IMR-90 (cell line): ENCODE results near the gene IGF1R. TPM values are rescaled to one million over a fixed set of nuclear protein-coding genes. Genes with fewer than 3 reads are reported as not detected.

ENCODE experiments used
- ATAC-seq: fragments of 200-7000 bp; cut with Tn5 transposase; 2 replicates; pipeline ENCODE4 v1.9.1; 2020; ENCODE audit warnings: low read depth, mild to moderate bottlenecking, moderate library complexity
- BruUV-seq: library from RNA; stranded (reverse); fragments of 400-500 nt; replicated peaks from 2 replicates; lab custom pipeline; 2021; lab: Mats Ljungman, UMichigan
- CTCF ChIA-PET: fragments of 300-600 bp; formaldehyde crosslinking; extraction: SDS; loops from one replicate; lab custom pipeline; 2021; ENCODE audit warnings: antibody characterized with exemption; lab: Yijun Ruan, JAX
- POLR2A ChIA-PET: fragments of 300-600 bp; sonication (Branson Sonifier 250); formaldehyde crosslinking; loops from one replicate; lab custom pipeline; 2022; ENCODE audit warnings: antibody characterized with exemption; ENCODE audit not compliant: unreplicated experiment; lab: Charles Lee
- DNase-seq: peaks from one replicate; pipeline ENCODE4 v3.0.0; 2013
- H2AFZ ChIP-seq: replicated peaks from 2 replicates; pipeline ENCODE3; 2013; ENCODE audit warnings: low read length, mild to moderate bottlenecking; ENCODE audit not compliant: poor library complexity
- H2AK5ac ChIP-seq: 2 replicates; pipeline ENCODE4 v1.6.1; 2013; ENCODE audit warnings: low read depth, low read length, inconsistent platforms
- H2AK9ac ChIP-seq: replicated peaks from 2 replicates; pipeline ENCODE3; 2013; ENCODE audit warnings: mild to moderate bottlenecking, low read depth, low read length, moderate library complexity; ENCODE audit not compliant: poor library complexity
- H2BK120ac ChIP-seq: 2 replicates; pipeline ENCODE4 v1.6.1; 2013; ENCODE audit warnings: low read depth, low read length, inconsistent platforms
- H2BK15ac ChIP-seq: 3 replicates; pipeline ENCODE4 v1.6.1; 2013; ENCODE audit warnings: low read depth, low read length, inconsistent platforms
- H2BK20ac ChIP-seq: 2 replicates; pipeline ENCODE4 v1.6.1; 2013; ENCODE audit warnings: low read depth, mild to moderate bottlenecking, inconsistent platforms, low read length, moderate library complexity
- H2BK5ac ChIP-seq: 2 replicates; pipeline ENCODE4 v1.6.1; 2013; ENCODE audit warnings: mild to moderate bottlenecking, low read depth, low read length, inconsistent platforms; ENCODE audit not compliant: poor library complexity, severe bottlenecking
- H3K14ac ChIP-seq: replicated peaks from 2 replicates; pipeline ENCODE4 v1.6.1; 2013; ENCODE audit warnings: low read depth, low read length, inconsistent platforms
- H3K18ac ChIP-seq: 2 replicates; pipeline ENCODE4 v1.6.1; 2013; ENCODE audit warnings: low read depth, low read length, control low read depth
- H3K23ac ChIP-seq: 2 replicates; pipeline ENCODE4 v1.6.1; 2013; ENCODE audit warnings: low read depth, low read length, inconsistent platforms
- H3K27ac ChIP-seq: 2 replicates; pipeline ENCODE4 v1.5.1; 2013; ENCODE audit warnings: mild to moderate bottlenecking, control low read depth, low read length; ENCODE audit not compliant: insufficient read depth
- H3K27me3 ChIP-seq: 2 replicates; pipeline ENCODE4 v1.6.1; 2013; ENCODE audit warnings: low read length; ENCODE audit not compliant: control insufficient read depth, insufficient read depth
- H3K36me3 ChIP-seq: 2 replicates; pipeline ENCODE4 v1.6.1; 2013; ENCODE audit warnings: low read length, mixed read lengths; ENCODE audit not compliant: control insufficient read depth, insufficient read depth
- H3K4ac ChIP-seq: 2 replicates; pipeline ENCODE4 v1.6.1; 2013; ENCODE audit warnings: low read depth, low read length, inconsistent platforms
- H3K4me1 ChIP-seq: 2 replicates; pipeline ENCODE4 v1.6.1; 2013; ENCODE audit warnings: low read length, mixed read lengths; ENCODE audit not compliant: control insufficient read depth, insufficient read depth
- H3K4me2 ChIP-seq: 2 replicates; pipeline ENCODE4 v1.6.1; 2013; ENCODE audit warnings: low read depth, mild to moderate bottlenecking, control low read depth, low read length, moderate library complexity
- H3K4me3 ChIP-seq: 2 replicates; pipeline ENCODE4 v1.5.1; 2013; ENCODE audit warnings: low read depth, mild to moderate bottlenecking, control low read depth, low read length, moderate library complexity; ENCODE audit not compliant: insufficient read depth
- H3K56ac ChIP-seq: 2 replicates; pipeline ENCODE4 v1.6.1; 2013; ENCODE audit warnings: low read length, inconsistent platforms; ENCODE audit not compliant: insufficient read depth; ENCODE audit errors: extremely low read depth
- H3K79me1 ChIP-seq, 2 experiments: 2 replicates each; pipeline ENCODE4 v1.6.1; 2013; ENCODE audit warnings: low read length in 2 of 2, inconsistent platforms in 1 of 2, low read depth in 1 of 2
- H3K9ac ChIP-seq: 2 replicates; pipeline ENCODE4 v1.6.1; 2013; ENCODE audit warnings: low read depth, low read length, control low read depth
- H3K9me1 ChIP-seq: 2 replicates; pipeline ENCODE4 v1.6.1; 2013; ENCODE audit warnings: low read length, inconsistent platforms; ENCODE audit not compliant: insufficient read depth
- H3K9me3 ChIP-seq: 2 replicates; pipeline ENCODE4 v1.6.1; 2013; ENCODE audit warnings: low read length; ENCODE audit not compliant: control insufficient read depth, insufficient read depth
- H4K20me1 ChIP-seq: 2 replicates; pipeline ENCODE4 v1.6.1; 2013; ENCODE audit warnings: low read length, inconsistent platforms; ENCODE audit not compliant: insufficient read depth
- H4K5ac ChIP-seq: 2 replicates; pipeline ENCODE4 v1.6.1; 2013; ENCODE audit warnings: mild to moderate bottlenecking, low read depth, low read length, control low read depth
- H4K8ac ChIP-seq, 2 experiments: 2 replicates each; pipeline ENCODE4 v1.6.1; 2013; ENCODE audit warnings: low read depth in 2 of 2, low read length in 2 of 2, control low read depth in 1 of 2, inconsistent platforms in 1 of 2
- H4K91ac ChIP-seq: 2 replicates; pipeline ENCODE4 v1.6.1; 2013; ENCODE audit warnings: low read depth, low read length, inconsistent platforms; ENCODE audit not compliant: insufficient read depth
- BHLHE40 ChIP-seq: fragments of 150-350 bp; IDR thresholded peaks from 2 replicates; pipeline ENCODE4 v1.6.1; 2016; ENCODE audit warnings: mild to moderate bottlenecking, low read depth, low read length
- CEBPB ChIP-seq: IDR thresholded peaks from 2 replicates; pipeline ENCODE4 v1.6.1; 2012; ENCODE audit warnings: low read depth, low read length, improper control_type of control experiment
- CHD1 ChIP-seq: IDR thresholded peaks from 2 replicates; pipeline ENCODE4 v1.6.1; 2012; ENCODE audit warnings: low read depth, low read length, improper control_type of control experiment
- MAFK ChIP-seq: IDR thresholded peaks from 2 replicates; pipeline ENCODE4 v1.6.1; 2012; ENCODE audit warnings: low read depth, low read length, improper control_type of control experiment
- POLR2A ChIP-seq: IDR thresholded peaks from 2 replicates; pipeline ENCODE4 v1.6.1; 2012; ENCODE audit warnings: mild to moderate bottlenecking, low read depth, low read length
- RCOR1 ChIP-seq: IDR thresholded peaks from 2 replicates; pipeline ENCODE4 v1.6.1; 2012; ENCODE audit warnings: mild to moderate bottlenecking, low read length, improper control_type of control experiment; ENCODE audit not compliant: insufficient replicate concordance
- RFX5 ChIP-seq: IDR thresholded peaks from 2 replicates; pipeline ENCODE4 v1.8.0; 2012; ENCODE audit warnings: low read depth, mild to moderate bottlenecking, low read length, moderate library complexity
- SMC3 ChIP-seq: fragments of 150-350 bp; IDR thresholded peaks from 2 replicates; pipeline ENCODE4 v1.6.1; 2016; ENCODE audit warnings: low read depth, mild to moderate bottlenecking, antibody characterized with exemption, low read length, moderate library complexity
- WGBS, 2 experiments: methylation state at CpG; one replicate each; pipeline versions ENCODE4 v1.1.5 to v1.1.7; 2013; ENCODE audit warnings: missing lambda C conversion rate in 2 of 2; ENCODE audit not compliant: insufficient read length in 1 of 2; ENCODE audit errors: extremely low coverage in 2 of 2; 5-methylcytosine and 5-hydroxymethylcytosine counted together
- dilution Hi-C: fragments of 300-500 bp; cut with HindIII; formaldehyde crosslinking; loops from one replicate; pipeline ENCODE4 v1.14.3; 2018; ENCODE audit warnings: low sequenced_read_pairs; ENCODE audit not compliant: unreplicated experiment
- in situ Hi-C: fragments of 300-500 bp; cut with MboI; formaldehyde crosslinking; loops from 3 replicates; pipeline ENCODE4 v1.14.3; 2019; ENCODE audit warnings: low sequenced_read_pairs, inconsistent platforms, mixed read lengths
- intact Hi-C: fragments of 100-400 bp; cut with micrococcal nuclease; formaldehyde crosslinking; loops from 2 replicates; pipeline ENCODE4 v1.10.0; 2022
- polyA plus RNA-seq, 3 experiments: library from polyadenylated mRNA; depleted of rRNA; stranded (reverse); fragments of >200 nt; gene quantifications; 2 replicates each; pipeline ENCODE4 v1.2.3, GENCODE V29; 2012; ENCODE audit warnings: low replicate concordance in 1 of 3
- total RNA-seq: library from RNA; depleted of rRNA; stranded (reverse); fragments of >200 nt; gene quantifications from 2 replicates; pipeline ENCODE4 v1.2.3, GENCODE V29; 2012
- TF ChIP-seq, protein P1 (sequence below): conservative IDR thresholded peaks from 2 replicates; pipeline ENCODE4 v1.5.1; 2012; ENCODE audit warnings: mild to moderate bottlenecking, low read depth, low read length, improper control_type of control experiment
- TF ChIP-seq, protein P2 (sequence below): fragments of 150-350 bp; IDR thresholded peaks from 2 replicates; pipeline ENCODE4 v1.6.1; 2017; ENCODE audit warnings: mild to moderate bottlenecking, antibody characterized with exemption, low read length, low read depth

The IGF1R gene
- total and polyA plus RNA-seq, 2 of the 4 experiments (the other 2 are of a cell fraction) = 24.0 to 24.9 TPM

GRCh38 chr15:98774756-98775497 is 126.6 kb downstream of the IGF1R start:
- 71% methylated on average over 1 of the region's 10 CpGs; no CpG with 5 or more reads in 1 of the 2 experiments for WGBS, 2 experiments
- DNase-seq (peak; percentile 52), ATAC-seq (no peak)
- in situ Hi-C loops = loop anchor here (25.0 kb wide), 1 partner anchor 137 kb away; no protein-coding TSS in a partner anchor
- no peak overlapping the region for H3K14ac ChIP-seq
- H3K56ac ChIP-seq = no peak overlapping the region
- no peak overlapping the region for H2AK5ac ChIP-seq
- no peak overlapping the region for H3K27ac ChIP-seq
- no peak overlapping the region for H4K5ac ChIP-seq
- no peaks in the 10 kb centered on the region for H3K9me3 ChIP-seq
- intact Hi-C loops = loop anchor here (5.0 to 10.0 kb wide), 4 partner anchors 127 to 330 kb away; no protein-coding TSS in a partner anchor
- no peak overlapping the region for H2BK15ac ChIP-seq
- dilution Hi-C loops = no loop called here
- H3K9ac ChIP-seq = no peak overlapping the region
- no peak overlapping the region for H3K18ac ChIP-seq
- peaks cover 85% of the 10 kb centered on the region for H4K20me1 ChIP-seq
- TF ChIP-seq CEBPB (no peak; the same call in 1 of the 2 replicates), SMC3 (no peak), RFX5 (no peak), CHD1 (no peak), POLR2A (no peak), BHLHE40 (no peak), MAFK (no peak), RCOR1 (no peak)
- TF ChIP-seq, protein P1, sequence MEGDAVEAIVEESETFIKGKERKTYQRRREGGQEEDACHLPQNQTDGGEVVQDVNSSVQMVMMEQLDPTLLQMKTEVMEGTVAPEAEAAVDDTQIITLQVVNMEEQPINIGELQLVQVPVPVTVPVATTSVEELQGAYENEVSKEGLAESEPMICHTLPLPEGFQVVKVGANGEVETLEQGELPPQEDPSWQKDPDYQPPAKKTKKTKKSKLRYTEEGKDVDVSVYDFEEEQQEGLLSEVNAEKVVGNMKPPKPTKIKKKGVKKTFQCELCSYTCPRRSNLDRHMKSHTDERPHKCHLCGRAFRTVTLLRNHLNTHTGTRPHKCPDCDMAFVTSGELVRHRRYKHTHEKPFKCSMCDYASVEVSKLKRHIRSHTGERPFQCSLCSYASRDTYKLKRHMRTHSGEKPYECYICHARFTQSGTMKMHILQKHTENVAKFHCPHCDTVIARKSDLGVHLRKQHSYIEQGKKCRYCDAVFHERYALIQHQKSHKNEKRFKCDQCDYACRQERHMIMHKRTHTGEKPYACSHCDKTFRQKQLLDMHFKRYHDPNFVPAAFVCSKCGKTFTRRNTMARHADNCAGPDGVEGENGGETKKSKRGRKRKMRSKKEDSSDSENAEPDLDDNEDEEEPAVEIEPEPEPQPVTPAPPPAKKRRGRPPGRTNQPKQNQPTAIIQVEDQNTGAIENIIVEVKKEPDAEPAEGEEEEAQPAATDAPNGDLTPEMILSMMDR = no peak
- TF ChIP-seq, protein P2, sequence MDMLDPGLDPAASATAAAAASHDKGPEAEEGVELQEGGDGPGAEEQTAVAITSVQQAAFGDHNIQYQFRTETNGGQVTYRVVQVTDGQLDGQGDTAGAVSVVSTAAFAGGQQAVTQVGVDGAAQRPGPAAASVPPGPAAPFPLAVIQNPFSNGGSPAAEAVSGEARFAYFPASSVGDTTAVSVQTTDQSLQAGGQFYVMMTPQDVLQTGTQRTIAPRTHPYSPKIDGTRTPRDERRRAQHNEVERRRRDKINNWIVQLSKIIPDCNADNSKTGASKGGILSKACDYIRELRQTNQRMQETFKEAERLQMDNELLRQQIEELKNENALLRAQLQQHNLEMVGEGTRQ = no peak
- peaks cover 27% of the 10 kb centered on the region for H3K4me1 ChIP-seq
- no peak overlapping the region for H3K4me2 ChIP-seq
- H3K23ac ChIP-seq = no peak overlapping the region
- H3K36me3 ChIP-seq = peaks cover 3% of the 10 kb centered on the region; the same call in 1 of the 2 replicates
- no peak overlapping the region for H2BK20ac ChIP-seq
- no peak overlapping the region for H3K4ac ChIP-seq
- H3K79me1 ChIP-seq = peaks cover 43 to 93% of the 10 kb centered on the region in 2 experiments
- POLR2A ChIA-PET = no interaction called here
- no peaks in the 10 kb centered on the region for H3K27me3 ChIP-seq
- no peak overlapping the region for H2BK5ac ChIP-seq
- H3K9me1 ChIP-seq = peaks cover 35% of the 10 kb centered on the region
- H3K4me3 ChIP-seq = no peak overlapping the region
- no peak overlapping the region for H4K91ac ChIP-seq
- no TSS peak for BruUV-seq
- no peak overlapping the region for H4K8ac ChIP-seq
- H2AK9ac ChIP-seq = no peak overlapping the region
- no peak overlapping the region for H2BK120ac ChIP-seq
- H2AFZ ChIP-seq = no peak overlapping the region
- CTCF ChIA-PET = no interaction called here
